T47D (cell line): ENCODE measurements around the gene FAM204A.
A peak's percentile ranks its signal among the peaks of the same experiment; 100 is the strongest.

Experiments
- DNase-seq, 2 experiments: peaks; one replicate each; pipeline versions ENCODE4 v3.0.0 to v3.0.0-alpha.2; 2011 to 2012; ENCODE audit warnings: low read depth in 1 of 2, low spot score in 1 of 2
- JUND ChIP-seq: IDR thresholded peaks from 2 replicates; pipeline ENCODE4 v1.6.1; 2012; ENCODE audit warnings: low read depth
- in situ Hi-C: cut with HindIII; loops from 2 replicates; pipeline ENCODE4 v1.10.0; 2016; ENCODE audit warnings: low sequenced_read_pairs, low pct_unique_long_range_greater_than_20kb

Gene FAM204A

DNA sequence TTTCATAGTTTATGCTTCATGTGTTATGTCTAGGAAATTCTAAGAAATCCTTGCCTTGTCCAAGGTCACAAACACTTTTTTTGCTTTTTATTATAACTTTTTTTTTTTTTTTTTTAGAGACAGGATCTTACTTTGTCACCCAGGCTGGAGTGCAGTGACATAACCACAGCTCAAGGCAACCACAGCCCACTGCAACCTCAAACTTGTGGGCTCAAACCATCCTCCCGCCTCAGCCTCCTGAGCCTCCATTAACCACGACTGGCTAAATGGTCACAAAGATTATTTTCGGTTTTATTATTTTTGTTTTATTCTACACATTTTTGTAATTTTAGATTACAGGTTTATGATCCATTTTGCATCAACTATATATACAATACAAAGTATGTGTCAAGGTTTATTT, 7.1 kb upstream of the FAM204A start:
- TF ChIP-seq JUND, result no peak
- no peak for DNase-seq
- in situ Hi-C loops, result no loop called here

GRCh38 chr10:118343549-118343948, 1.4 kb upstream of the FAM204A start:
- no peak for DNase-seq
- in situ Hi-C loops, result no loop called here
- no peak for TF ChIP-seq JUND

DNA sequence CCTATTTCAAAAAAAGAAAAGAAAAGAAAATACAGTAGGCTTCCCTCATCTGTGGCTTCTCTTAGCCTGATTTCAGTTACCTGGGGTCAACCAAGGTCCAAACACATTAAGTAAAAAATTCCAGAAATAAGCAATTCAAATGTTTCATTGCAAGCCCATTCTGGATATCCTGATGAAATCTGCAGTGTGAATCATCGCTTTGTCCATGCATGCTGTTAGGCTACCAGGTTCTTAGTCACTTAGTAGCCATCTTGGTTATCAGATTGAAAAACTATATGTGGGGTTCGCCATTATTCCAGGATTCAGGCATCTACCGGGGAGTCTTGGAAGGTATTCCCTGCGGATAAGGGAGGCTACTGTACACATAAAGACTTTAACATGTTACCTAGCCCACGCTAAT, 991 bp upstream of the FAM204A start:
- TF ChIP-seq JUND, result no peak
- no peak for DNase-seq
- in situ Hi-C loops, result no loop called here

DNA sequence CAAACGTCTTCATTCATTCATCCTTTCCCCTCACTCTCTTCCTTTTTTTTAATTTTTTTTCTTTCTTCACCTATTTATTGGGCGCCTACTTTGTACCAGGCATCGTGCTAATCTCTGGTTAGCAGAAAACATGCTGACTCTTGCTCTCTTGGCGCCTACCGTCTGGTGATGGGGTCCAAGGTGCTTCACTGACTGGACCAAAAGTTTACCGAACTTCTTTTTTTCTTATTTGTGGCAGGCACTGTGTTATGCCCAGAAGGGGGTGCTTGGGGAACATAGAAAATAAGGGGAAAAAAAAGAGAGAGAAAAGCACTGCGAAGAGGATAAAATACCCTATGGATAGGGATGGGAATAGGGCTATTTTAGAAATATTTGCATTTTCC, 505 bp upstream of the FAM204A start:
- in situ Hi-C loops, result no loop called here
- no peak for TF ChIP-seq JUND
- peak in 1 of 2 experiments; percentile 10 for DNase-seq

DNA sequence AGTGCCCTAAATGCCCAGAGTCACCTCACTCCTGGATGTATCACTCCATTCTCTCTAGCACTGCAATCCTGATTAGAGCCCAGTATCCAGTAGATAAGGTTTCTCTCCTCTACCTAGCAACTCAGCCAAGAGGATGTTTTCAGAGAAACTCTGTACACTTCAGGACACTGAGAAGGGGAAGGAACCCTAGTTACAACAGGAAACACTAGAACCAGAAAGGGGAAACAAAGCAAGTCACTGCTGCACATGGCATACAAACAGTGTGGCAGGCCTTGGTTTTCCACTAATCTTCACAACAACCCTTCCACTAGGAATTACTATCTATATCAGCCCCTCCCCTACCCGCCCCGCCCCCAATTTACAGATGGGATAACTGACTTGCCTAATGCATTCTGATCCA, 1.6 kb downstream of the FAM204A start:
- no peak for DNase-seq
- TF ChIP-seq JUND, result no peak
- in situ Hi-C loops, result no loop called here

GRCh38 chr10:118339111-118339510, 3.0 kb downstream of the FAM204A start:
- in situ Hi-C loops, result no loop called here
- TF ChIP-seq JUND, result no peak
- DNase-seq, result no peak

DNA sequence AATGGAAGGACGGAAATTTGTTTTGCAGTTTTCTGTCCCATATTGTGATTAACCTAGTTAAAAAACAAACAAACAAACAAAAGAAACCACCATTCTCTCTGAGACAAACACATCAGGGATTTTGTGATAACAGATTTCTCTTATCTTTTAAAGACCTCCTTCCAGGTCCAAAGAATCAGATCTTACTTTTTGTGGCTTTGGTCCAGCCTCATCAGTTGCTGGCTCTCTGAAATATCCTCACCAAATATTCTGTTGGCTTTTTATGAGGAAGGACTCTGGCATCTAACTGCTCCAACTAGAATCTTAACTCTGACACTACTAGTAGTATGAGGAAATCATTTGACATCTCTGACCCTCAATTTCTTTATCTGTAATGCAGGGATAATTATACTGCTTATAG, 4.8 kb downstream of the FAM204A start:
- in situ Hi-C loops, result no loop called here
- no peak for DNase-seq
- no peak for TF ChIP-seq JUND

- in situ Hi-C loops, result no loop called here
- TF ChIP-seq JUND, result no peak
- DNase-seq, result no peak
Measured at GRCh38 chr10:118333871-118334270, 8.3 kb downstream of the FAM204A start.

DNA sequence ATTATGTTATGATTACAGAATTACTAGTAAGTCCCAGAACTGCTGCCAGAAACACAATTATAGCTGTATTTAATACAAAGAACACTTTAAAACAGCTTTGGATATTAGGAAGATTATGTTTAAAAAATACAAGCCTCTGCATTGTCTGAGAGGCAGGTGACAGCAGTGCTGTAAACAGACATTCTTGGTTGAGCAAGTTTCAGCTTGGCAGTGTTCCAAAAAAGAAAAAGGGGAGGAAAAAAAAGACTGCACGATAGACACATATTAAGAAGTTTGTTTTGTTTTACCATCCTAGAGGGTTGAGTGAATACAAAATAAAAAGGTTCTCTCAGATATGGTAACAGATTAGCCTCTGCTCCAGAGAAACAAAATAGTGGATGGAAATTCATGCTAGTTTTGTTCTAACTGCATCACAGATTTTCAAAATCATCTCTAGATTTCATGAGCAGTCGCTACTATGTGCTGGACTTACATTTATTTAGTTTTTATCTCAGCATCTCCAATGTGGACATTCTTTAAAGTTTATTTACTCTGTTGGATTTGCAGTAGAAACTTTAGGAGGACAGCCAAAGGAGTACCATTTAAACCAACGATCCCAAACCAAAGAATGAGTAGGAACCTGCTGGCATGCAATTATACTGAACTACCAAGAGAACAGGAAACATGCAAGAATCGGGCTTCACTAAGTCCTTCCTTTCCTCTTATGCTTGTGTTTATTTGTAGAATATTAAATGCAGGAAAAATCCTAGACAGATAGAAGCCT, 9.0 kb downstream of the FAM204A start:
- in situ Hi-C loops, result no loop called here
- DNase-seq, result peak in 1 of 2 experiments; percentile 85

GRCh38 chr10:118332236-118332635, 9.9 kb downstream of the FAM204A start:
- peak in 1 of 2 experiments; percentile 56 for DNase-seq
- no peak for TF ChIP-seq JUND
- in situ Hi-C loops, result no loop called here

More for the DNA sequence above, 9.0 kb downstream of the FAM204A start:
- TF ChIP-seq JUND, result no peak

GRCh38 chr10:118330295-118331076, 11.6 kb downstream of the FAM204A start:
- in situ Hi-C loops, result no loop called here
- DNase-seq, result no peak
- no peak for TF ChIP-seq JUND

DNA sequence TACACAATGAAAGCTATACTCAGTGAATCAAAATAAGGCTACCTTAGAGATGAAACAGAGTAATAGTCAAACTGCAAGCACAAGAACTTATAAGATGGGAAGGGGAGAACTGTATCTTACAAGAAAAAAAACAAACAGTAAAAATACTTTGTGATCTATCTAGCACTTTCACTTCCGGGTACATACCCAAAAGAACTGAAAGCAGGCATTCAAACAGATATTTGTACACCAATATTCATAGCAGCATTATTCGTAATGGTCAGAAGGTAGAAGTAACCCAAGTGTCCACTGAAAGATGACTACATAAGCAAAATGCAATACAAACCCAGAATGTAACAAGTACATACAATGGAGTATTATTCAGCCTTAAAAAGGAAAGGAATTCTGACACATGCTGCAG, 18.0 kb downstream of the FAM204A start:
- in situ Hi-C loops, result no loop called here
- no peak for DNase-seq
- no peak for TF ChIP-seq JUND
